HG03064 (cell line): ENCODE data around the gene DIDO1.
A peak's percentile ranks its signal among the peaks of the same experiment; 100 is the strongest.
"Not testable (repeated sequence)": the region's sequence is repeated elsewhere in the genome, so short reads cannot be mapped to it uniquely, and the experiment has no call there.

Experiments
- ATAC-seq: cut with Tn5 transposase; IDR thresholded peaks from one replicate; pipeline ENCODE4 v1.9.1; 2021; ENCODE audit warnings: low read depth; ENCODE audit not compliant: unreplicated experiment

Gene DIDO1

DNA sequence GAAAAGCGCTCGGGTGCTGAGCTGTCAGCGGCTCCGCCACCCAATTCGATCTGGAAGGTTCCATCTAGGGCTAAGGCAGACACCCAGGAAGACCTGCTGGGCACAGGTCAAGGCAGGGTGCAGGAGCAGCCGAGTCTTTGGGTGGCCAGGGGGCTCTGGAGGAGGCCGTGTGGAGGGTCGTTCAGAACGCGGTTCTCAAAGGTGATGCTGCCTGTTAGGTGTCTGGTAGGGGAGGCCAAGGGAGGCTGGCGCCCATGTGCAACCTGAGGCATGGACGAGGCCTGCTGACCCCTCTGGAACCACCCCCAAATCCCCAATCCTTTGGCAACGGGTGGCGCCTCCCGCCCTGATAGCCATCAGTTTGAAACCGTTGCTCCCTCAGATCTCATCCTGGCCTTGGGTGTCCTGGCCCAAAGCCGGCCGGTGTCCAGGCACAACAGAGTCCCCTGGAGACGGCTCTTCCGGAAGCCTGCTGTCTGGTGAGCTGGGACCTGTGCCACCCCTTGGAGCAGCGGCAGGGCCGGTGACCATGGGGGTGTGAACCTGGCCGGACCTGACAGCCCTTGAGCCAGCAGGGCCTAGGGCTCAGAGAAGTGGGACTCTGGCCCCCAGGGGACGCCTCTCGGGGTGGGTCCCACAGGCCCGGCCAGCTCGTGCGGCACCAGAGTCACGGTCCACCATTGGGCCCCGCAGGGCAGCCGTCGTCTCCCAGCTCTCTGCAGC is 36.7 kb upstream of the DIDO1 start:
- ATAC-seq, result no peak

DNA sequence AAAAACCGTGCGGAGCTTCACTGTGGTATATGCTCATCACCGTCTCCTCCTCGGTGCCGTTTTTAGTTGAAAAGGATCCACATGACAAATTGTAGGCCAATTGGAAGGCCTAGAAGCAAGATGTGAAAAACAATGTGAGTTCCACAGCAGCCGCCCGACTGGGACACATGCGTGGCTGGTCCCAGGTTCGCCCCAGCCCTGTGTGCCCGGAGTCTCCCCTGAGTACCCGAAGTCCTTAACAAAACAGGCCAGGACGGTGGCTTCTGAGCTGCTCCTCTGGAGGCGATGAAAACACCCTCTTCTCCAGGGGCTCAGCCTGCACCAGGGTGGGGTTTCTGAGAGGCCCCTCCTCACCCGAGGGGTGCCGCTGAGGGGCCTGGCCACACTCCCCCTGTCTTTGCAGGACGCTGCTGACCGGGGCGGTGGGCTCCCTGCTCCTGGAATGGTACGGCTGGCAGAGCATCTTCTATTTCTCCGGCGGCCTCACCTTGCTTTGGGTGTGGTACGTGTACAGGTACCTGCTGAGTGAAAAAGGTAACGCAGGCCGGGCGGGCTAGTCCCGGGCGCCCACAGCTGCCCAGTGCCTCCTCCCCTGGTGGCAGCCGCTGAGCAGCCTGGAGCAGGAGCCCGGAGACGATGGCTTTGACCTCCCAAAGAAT is 36.0 kb upstream of the DIDO1 start:
- no peak for ATAC-seq

DNA sequence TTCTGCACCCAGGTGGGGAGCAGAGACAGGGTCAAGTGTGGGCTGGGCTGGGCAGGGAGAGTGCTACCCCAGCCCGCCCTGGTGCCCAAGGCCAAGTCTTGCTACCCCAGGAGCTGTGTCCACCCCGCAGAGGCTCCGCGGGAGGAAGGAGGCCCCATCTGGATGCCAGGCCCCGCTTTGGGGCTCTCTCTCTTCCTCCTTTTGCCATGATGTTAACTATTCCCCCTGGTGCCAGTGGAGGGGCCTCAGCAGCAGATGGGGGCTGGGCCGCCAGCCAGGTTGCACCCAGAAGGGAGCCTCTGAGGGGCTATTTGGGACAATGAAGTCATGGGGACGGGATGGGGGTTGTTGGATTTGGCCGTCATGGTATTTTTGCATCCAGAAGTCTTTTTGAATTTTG is 35.5 kb upstream of the DIDO1 start:
- ATAC-seq, result no peak

DNA sequence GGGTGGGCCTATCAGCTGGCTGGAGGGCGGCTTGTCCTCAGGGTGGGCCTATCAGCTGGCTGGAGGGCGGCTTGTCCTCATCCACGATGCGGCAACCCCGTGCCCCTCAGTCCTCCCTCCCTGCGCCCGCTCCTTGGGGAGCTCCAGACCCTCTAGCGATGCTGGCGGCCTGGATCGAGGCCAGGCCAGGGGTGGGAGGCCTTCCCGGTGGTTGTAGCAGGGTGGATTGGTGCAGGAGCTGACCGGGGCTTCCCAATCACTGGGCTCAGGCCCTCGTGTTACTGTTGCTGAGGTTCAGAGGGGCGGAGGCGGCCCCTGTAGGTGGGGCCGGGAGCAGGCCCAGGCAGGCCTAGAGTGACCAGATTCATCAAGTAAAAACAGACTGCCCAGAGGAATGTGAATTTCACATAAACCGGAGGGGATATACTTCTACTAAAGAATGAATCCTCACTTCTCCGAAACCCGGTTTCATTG is 35.0 kb upstream of the DIDO1 start:
- no peak for ATAC-seq

DNA sequence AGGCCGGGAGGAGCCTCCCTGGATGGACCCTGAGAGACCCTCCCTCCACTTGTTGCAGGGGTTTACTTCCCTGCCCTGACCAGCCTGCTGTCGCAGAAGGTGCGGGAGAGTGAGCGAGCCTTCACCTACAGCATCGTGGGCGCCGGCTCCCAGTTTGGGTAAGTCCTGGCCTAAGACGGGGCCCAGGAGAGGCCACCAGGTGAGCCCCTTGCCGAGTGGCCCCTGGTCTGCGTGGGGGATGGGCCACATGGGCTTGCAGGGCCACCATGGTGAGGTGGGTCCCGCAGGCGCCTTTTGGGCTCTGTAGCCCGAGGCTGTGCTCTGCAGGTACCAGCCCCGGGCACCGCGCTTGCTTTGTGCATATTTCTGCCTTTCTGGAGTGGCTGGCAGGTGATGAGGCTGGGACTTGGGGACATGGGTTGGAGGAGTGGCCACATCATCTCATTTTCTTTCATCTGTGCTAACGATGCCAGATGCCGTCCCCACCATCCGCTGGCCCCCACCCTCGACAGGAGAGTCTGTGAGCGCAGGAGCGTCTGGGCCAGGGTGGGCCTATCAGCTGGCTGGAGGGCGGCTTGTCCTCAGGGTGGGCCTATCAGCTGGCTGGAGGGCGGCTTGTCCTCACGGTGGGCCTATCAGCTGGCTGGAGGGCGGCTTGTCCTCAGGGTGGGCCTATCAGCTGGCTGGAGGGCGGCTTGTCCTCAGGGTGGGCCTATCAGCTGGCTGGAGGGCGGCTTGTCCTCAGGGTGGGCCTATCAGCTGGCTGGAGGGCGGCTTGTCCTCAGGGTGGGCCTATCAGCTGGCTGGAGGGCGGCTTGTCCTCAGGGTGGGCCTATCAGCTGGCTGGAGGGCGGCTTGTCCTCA is 34.4 kb upstream of the DIDO1 start:
- ATAC-seq, result not testable (repeated sequence)

DNA sequence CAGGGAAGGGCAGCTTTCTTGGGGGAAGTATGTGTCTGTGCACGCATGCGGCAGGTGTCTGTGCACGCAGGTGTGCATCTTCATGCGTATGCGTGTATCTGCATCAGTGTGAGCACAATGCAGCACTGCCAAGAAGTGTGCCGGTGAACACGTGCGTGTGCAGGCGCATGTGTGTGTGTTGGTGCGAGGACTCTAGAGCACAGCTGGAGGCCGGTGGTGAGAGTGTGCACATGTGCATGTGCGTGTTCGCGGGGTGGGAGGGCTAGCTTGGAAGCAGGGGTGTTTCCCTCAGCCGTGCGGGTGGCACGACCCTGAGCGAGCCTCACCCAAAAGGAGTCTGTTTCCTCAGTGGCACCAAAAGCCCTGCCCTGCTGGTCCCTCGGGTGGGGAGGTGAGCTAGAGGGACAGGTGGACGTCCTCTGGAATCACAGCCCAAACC is 33.7 kb upstream of the DIDO1 start:
- no peak for ATAC-seq

DNA sequence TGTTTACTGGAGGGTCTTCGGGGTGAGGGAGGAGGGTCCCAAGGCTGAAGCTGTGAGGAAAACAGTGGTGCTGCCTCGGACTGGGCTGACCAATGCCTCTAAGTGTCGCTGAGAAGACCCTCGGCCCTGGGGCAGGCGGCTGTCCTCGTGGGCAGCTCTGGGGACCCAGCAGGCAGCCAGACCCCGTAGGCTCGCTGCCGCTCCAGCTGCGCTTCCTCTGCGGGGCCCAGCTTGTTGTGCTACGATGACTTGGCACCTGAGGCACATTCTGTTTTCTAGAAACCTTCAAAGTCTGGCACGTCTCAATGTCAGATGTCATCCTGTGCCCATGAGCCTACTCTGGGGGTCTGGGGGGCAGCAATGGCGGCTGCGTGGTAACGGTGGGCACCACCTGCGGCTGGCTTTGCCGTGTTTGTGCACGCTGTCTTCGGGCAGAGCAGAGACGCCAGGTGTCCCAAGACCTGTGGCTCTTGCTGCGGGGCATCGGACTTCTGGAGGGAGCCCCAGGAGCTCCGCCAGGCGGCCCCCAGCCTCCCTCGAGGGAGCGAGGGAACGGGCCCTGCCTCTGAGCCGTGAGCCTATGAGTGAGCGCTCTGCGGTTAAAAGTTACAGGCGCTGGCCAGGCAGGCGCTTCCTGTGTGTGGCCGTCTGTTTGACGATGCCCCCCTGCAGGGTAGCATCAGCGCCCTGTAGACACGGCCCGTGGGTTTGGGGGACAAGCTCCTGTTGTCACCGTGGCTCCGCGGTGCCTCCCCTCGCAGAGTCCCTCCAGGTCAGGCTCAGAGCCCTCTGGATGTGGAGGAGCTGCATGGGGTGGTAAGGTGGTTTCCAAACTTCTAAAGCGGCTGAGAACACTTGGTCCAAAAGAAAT is 33.0 kb upstream of the DIDO1 start:
- no peak for ATAC-seq

DNA sequence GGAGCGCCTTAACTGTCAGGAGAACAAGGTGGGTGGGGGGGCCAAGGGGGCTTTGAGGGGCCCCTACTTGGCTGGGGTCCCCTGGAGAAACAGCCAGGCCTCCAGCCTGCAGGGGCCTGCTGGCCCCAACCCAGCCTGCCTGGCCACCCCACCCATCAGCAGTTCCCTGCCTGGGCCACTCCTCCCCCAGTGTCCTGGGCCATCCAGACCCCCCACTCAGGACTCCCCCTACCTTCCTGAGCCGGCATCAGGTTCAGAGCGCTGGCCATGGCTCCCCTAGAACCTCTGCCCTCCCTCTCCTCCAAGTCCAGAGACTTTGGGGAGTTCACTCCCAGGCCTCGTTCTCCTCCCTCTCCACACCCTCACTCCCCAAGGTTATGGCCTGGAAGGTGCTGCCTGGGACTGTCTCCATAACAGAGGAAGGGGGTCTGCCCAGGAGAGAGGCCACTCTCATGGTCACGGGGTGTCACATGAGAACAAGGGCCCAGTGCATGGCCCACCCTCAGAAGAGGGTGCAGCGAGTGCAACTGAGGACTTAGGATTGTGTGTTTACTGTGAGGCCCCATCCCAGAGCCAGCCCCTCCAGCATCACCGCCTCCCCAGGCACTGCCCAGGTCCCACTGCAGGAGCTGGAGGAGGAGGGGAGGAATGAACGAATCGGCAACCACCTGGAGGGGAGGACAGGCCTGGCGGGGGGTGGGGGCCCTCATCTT is 32.2 kb upstream of the DIDO1 start:
- no peak for ATAC-seq

DNA sequence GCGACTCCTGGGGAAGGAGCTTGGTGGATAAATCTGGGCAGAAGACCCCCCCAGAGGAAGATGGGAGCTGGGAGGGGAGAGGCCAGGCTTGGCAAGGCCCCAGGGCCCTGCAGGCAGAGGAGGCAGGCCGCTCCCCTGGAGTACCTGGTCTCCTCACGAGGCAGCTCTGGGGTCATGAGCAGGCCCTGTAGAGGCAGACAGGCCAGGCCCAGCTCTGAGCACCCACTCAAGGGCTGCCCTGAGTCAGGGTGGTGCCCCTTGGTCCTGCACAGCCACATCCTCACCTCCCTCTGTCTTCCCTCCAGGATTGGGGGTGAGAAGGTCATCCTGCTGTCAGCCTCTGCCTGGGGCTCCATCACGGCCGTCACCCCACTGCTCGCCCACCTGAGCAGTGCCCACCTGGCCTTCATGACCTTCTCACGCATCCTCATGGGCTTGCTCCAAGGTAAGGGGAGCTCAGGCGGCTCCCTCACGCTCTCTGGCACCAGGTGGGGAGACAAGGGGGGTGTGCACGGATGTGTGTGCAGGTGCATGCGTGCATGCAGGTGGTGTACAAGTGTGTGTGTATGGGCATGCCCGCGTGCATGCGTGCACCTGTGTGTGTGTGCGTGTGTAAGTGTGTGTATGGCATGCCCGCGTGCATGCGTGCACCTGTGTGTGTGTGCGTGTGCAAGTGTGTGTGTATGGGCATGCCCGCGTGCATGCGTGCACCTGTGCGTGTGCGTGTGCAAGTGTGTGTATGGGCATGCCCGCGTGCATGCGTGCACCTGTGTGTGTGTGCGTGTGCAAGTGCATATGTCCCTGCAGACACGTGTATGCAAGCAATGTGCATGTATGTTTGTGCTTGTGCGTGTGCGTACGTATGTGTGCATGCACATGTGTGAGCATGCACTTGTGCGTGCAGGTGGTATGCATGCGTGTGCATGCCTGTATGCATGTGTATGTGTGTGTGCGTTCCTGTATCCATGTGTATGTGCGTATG is 31.1 kb upstream of the DIDO1 start:
- no peak for ATAC-seq

DNA sequence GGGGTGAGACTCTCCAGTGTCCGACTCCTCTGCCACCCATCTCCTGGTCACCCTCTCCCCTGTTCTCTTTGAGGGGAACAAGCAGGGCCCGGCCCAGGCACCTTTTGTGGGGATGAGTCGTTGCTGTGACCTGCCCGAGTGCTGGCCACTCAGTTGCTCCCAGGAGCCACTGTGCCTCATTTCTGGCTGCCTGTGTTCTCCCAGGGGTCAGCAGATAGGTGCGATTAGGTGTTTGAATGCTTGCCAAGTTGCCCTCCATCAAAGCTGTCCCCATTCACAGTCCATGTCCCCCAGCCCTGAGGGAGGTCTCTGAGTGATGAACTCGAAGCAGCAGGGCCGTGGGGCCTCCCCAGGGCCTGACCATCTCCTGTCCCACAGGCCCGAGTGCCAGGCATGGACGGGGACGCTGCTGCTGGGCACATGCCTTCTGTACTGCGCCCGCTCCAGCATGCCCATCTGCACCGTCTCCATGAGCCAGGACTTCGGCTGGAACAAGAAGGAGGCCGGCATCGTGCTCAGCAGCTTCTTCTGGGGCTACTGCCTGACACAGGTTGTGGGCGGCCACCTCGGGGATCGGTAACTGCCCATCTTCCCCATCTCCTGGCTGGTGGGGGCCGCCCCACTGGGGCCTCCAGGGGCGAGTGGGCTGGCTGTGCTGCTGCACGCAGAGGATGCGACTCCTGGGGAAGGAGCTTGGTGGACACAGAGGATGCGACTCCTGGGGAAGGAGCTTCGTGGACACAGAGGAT is 30.3 kb upstream of the DIDO1 start:
- no peak for ATAC-seq

DNA sequence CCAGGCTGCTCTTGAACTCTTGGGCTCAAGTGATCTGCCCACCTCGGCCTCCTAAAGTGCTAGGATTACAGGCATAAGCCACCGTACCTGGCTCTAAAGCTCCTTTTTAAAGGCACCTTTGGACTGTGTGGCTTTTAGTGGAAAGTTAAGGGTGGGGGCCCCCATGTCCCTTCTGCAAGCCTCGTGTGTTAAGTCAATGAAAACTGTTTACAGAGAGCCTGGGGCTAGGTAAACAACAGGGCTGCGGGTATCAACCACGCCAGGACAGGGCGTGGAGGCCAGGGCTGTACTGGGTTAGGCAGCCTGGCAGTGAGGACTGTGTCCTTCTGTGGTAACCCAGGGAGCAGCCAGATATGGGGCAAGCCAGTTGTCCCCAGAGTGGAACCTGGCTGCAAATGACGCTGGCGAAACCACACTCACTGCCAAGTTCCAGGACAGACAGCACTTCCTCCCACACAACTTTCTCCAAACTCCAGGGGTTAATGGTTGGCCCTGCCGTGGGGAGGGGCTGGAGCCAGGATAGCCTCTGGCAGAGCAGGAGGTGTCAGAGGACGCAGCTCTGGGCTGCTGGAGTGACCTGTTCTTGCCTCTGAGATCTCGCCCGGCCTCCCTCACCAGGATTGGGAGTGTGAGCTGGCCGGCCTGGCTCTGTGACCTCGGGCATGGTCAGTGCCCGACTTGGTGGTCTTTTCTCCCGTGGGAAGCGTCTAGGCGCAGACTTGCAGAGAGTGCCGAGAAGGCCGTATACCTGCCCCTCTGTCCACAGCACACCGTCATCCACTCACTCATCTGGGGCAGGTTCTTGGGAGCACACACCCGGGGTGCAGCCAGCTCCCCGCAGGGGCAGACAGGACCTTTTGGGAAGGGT is 29.4 kb upstream of the DIDO1 start:
- ATAC-seq, result no peak

DNA sequence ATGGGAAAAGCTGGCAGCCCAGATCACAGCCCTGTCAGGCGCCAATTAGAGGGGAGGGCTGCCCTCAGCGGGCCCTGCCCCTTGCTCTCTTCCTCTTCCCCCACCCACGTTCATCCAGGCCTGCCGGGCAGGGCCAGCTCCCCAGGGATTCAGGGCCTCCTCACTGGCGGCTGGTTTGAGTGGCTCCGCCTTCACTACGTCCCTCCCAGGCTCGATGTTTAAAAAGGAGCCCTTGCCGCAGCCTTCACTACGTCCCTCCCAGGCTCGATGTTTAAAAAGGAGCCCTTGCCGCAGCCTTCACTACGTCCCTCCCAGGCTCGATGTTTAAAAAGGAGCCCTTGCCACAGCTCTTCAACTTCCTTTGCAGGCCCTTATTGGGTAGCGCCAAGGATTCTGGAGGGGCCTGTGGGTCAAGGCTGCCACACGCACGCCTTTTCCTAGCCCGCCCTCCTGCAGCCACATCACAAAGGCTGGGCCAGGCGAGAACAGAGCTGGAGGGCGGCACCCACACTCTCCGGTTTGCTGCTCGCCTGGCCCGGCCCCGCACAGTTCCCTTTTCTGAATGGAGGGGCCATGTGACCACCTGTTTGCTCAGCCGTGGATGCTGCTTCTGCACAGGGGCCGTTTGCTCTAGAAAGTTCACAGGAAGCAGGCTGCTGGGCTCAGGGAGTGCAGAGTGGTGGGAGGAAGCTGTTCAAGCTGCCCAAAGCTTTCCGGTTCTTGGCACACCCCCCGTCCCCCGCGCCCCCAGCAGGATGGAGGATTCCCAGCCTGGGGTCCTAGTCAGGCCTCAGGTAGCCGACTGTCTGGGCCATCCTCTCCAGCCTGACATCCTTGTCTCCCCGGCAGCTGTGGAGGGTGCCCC is 27.8 kb upstream of the DIDO1 start:
- ATAC-seq, result peak; percentile 60

DNA sequence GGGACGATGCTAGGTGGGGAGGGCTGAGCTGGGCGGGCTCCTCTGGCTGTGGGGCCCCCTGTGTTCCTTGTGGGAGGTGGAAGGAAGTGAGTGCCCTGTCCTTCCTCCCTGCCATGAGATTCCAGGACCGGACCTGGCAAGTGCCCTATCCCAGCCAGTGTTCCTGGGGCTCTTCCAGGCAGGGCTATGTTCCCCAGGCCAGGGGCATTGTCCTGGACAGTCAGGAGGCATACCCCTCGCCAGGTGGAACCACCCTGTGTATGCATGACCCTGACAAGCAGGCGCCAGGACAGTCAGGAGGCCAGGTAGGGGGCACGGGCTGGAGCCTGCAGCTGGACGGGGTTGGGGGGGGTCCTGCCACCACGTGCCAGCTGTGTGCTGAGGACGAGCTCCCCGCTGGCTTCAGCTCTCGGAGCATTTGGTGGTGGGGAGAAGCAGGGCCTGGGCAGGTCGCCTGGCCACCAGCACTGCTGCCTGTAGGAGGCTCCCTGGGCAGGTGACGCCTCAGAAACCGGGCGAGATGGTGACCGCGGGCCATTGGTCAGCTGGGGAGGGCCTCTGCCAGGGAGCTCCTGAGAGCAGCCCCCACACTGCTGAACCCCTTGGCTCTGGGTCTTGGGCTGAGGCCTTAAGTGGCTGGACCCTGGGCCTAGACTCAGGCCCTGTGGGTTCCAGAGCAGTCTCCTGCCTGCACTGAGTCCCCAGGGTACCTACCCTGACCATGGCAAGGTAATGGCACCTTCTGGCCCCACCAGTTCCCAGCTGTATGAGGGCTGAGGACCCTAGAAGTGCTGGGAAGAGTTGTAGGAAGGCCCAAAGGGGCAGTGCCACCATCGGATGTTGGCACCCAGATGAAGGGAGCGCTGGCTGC is 26.9 kb upstream of the DIDO1 start:
- no peak for ATAC-seq

DNA sequence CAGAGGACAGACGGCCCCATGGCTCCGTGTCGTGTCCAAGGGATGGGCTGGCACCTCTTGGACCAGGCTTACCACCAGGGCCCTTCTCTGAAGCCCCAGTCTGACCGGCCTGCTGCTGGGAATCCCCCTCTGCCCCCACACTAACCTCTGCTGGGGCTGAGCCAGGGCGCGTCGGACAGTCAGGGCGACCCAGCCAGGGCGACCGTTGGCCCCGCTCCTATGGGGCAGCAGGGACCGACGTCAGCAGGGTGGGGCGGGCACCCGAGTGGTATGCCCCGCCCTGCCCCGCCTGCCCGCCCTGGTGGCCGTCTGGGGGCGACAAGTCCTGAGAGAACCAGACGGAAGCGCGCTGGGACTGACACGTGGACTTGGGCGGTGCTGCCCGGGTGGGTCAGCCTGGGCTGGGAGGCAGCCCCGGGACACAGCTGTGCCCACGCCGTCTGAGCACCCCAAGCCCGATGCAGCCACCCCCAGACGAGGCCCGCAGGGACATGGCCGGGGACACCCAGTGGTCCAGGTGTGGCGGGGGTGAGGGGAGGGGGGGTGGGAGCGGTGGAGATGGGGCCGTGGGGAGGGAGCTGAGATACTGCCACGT is 26.2 kb upstream of the DIDO1 start, which contains the start of gene SLC17A9:
TSS of gene SLC17A9 (plus strand) at position 337 of the 595 bp plus-strand sequence. CDS start at position 459, 122 bp downstream.
- peak; percentile 51 for ATAC-seq
